HepG2 (cell line): ENCODE results near the gene RAB40C. TPM values are rescaled to one million over a fixed set of nuclear protein-coding genes. Genes with fewer than 3 reads are reported as not detected.

ENCODE experiments used
- CREBL2 ChIP-seq: sonication (generic); formaldehyde crosslinking; IDR thresholded peaks from 2 replicates; pipeline ENCODE4 v1.8.1; 2023; ENCODE audit warnings: missing genetic modification reagents, mild to moderate bottlenecking, borderline replicate concordance
- CSRNP2 ChIP-seq: sonication (generic); formaldehyde crosslinking; conservative IDR thresholded peaks from 2 replicates; pipeline ENCODE4 v1.8.0; 2022; ENCODE audit warnings: low read depth, missing genetic modification reagents
- GLMP ChIP-seq: sonication (generic); formaldehyde crosslinking; IDR thresholded peaks from 2 replicates; pipeline ENCODE4 v1.9.0; 2021; ENCODE audit warnings: missing genetic modification reagents, mild to moderate bottlenecking, borderline replicate concordance
- IKZF5 ChIP-seq: IDR thresholded peaks from 2 replicates; pipeline ENCODE4 v1.6.1; 2018; ENCODE audit warnings: missing genetic modification reagents, mild to moderate bottlenecking, missing compliant biosample characterization
- MYC ChIP-seq: sonication (generic); formaldehyde crosslinking; IDR thresholded peaks from 2 replicates; pipeline ENCODE4 v1.9.0; 2021; ENCODE audit warnings: missing genetic modification reagents, borderline replicate concordance
- MZF1 ChIP-seq: sonication (generic); formaldehyde crosslinking; IDR thresholded peaks from 2 replicates; pipeline ENCODE4 v1.8.1; 2023; ENCODE audit warnings: mild to moderate bottlenecking, missing genetic modification reagents, borderline replicate concordance
- NR2F6 ChIP-seq, 2 experiments: IDR thresholded peaks; 2 replicates each; pipeline ENCODE4 v1.6.1; 2016; ENCODE audit warnings: antibody characterized with exemption in 1 of 2, mild to moderate bottlenecking in 1 of 2
- PATZ1 ChIP-seq: sonication (generic); formaldehyde crosslinking; IDR thresholded peaks from 2 replicates; pipeline ENCODE4 v1.4.0; 2020; ENCODE audit warnings: missing genetic modification reagents
- PRPF4 ChIP-seq: fragments of 200-400 bp; formaldehyde crosslinking; IDR thresholded peaks from 2 replicates; pipeline ENCODE4 v1.6.1; 2016; ENCODE audit warnings: low read length, low read depth; ENCODE audit not compliant: poor library complexity, severe bottlenecking
- ZBTB33 ChIP-seq: sonication (generic); formaldehyde crosslinking; IDR thresholded peaks from 2 replicates; pipeline ENCODE4 v1.4.0; 2020; ENCODE audit warnings: missing genetic modification reagents
- ZNF235 ChIP-seq: sonication (generic); formaldehyde crosslinking; IDR thresholded peaks from 2 replicates; pipeline ENCODE4 v1.8.1; 2023; ENCODE audit warnings: mild to moderate bottlenecking, missing genetic modification reagents, borderline replicate concordance
- ZNF609 ChIP-seq: sonication (generic); formaldehyde crosslinking; IDR thresholded peaks from 2 replicates; pipeline ENCODE4 v1.4.0; 2020; ENCODE audit warnings: mild to moderate bottlenecking, missing genetic modification reagents, borderline replicate concordance
- ZNF740 ChIP-seq: sonication (generic); formaldehyde crosslinking; IDR thresholded peaks from 2 replicates; pipeline ENCODE4 v1.4.0; 2020; ENCODE audit warnings: missing genetic modification reagents
- polyA plus RNA-seq, 8 experiments: library from polyadenylated mRNA; depleted of rRNA in 3 of 8; stranded (reverse) in 7 of 8; unstranded in 1 of 8; fragments of >200 nt; fragmentation: Illumina TruSeq in 4 of 8; extraction: Trizol in 4 of 8; gene quantifications; 2 replicates each; pipeline versions ENCODE4 v1.2.1 to v1.2.3, GENCODE V29; 2011 to 2016; ENCODE audit warnings: low read depth in 4 of 8, missing spikeins in 1 of 8, mixed read lengths in 1 of 8; ENCODE audit not compliant: insufficient read depth in 1 of 8
- total RNA-seq, 5 experiments: library from RNA; depleted of rRNA; stranded (reverse); fragments of >200 nt; fragmentation: Illumina TruSeq; extraction: Trizol; gene quantifications; 2 replicates each; pipeline ENCODE4 v1.2.3, GENCODE V29; 2016; ENCODE audit warnings: low read depth in 1 of 5

Gene RAB40C
- total and polyA plus RNA-seq, 2 of the 13 experiments (the other 11 are each of a cell fraction or from before 2014, with no cell fraction given): 7.7 to 11.5 TPM

GRCh38 chr16:627454-628239, 37.8 kb downstream of the RAB40C start (continued):
- no peak for TF ChIP-seq ZNF609 (CRISPR knock-in tag)
- peak; percentile 33; the same call in 1 of the 2 replicates for TF ChIP-seq PATZ1 (CRISPR knock-in tag)
- no peak for TF ChIP-seq IKZF5 (CRISPR knock-in tag)
- TF ChIP-seq MZF1 (CRISPR knock-in tag): no peak
- TF ChIP-seq CSRNP2 (CRISPR knock-in tag): no peak
- TF ChIP-seq MYC (CRISPR knock-in tag): no peak
- peak; percentile 52 for TF ChIP-seq PRPF4
- TF ChIP-seq GLMP (CRISPR knock-in tag): no peak
- TF ChIP-seq ZNF235 (CRISPR knock-in tag): no peak
- TF ChIP-seq ZNF740: no peak
- no peak for TF ChIP-seq CREBL2 (CRISPR knock-in tag)
- peak; percentile 99 for TF ChIP-seq ZBTB33 (CRISPR knock-in tag)
- TF ChIP-seq NR2F6 (IDR thresholded peaks at IDR 0.05): no peak
- TF ChIP-seq NR2F6 (CRISPR knock-in tag; IDR thresholded peaks at IDR 0.05): no peak
